ENCODE data around the gene CARM1.
A peak's percentile ranks its signal among the peaks of the same experiment; 100 is the strongest.
"Not testable (repeated sequence)": the region's sequence is repeated elsewhere in the genome, so short reads cannot be mapped to it uniquely, and the experiment has no call there.

CARM1 gene

GRCh38 chr19:10928563-10929401 is 57.4 kb downstream of the CARM1 start, which contains the start of the genes TIMM29 and YIPF2:
Gene TIMM29, plus strand, starts transcription at chr19:10928811. Its CDS starts 12 bp downstream, at chr19:10928823.
Gene YIPF2, minus strand, starts transcription at chr19:10928639. Its CDS starts 229 bp downstream, at chr19:10928410.
- peak; percentile 90 for DNase-seq (ENCODE audit: low spot score)

- DNase-seq (ENCODE audit: low spot score), result no peak
These were observed 58.0 kb downstream of the CARM1 start for GRCh38 chr19:10929402-10929794.

GRCh38 chr19:10935371-10936059 is 64.2 kb downstream of the CARM1 start:
- no peak for DNase-seq (ENCODE audit: low spot score)

GRCh38 chr19:10936661-10937084 is 65.3 kb downstream of the CARM1 start:
- peak; percentile 57 for DNase-seq (ENCODE audit: low spot score)

- DNase-seq (ENCODE audit: low spot score), result not testable (repeated sequence)
These were observed 70.3 kb downstream of the CARM1 start for GRCh38 chr19:10941649-10942048.

GRCh38 chr19:10943412-10943811 is 72.1 kb downstream of the CARM1 start:
- DNase-seq (ENCODE audit: low spot score), result not testable (repeated sequence)

- no peak for DNase-seq (ENCODE audit: low spot score)
These were observed 73.9 kb downstream of the CARM1 start for GRCh38 chr19:10945264-10945663.

GRCh38 chr19:10946958-10947657 is 75.8 kb downstream of the CARM1 start:
- DNase-seq (ENCODE audit: low spot score), result no peak

GRCh38 chr19:10952809-10953208 is 81.5 kb downstream of the CARM1 start:
- no peak for DNase-seq (ENCODE audit: low spot score)

GRCh38 chr19:10959277-10959968 is 88.1 kb downstream of the CARM1 start:
- not testable (repeated sequence) for DNase-seq (ENCODE audit: low spot score)

GRCh38 chr19:10960314-10961072 is 89.1 kb downstream of the CARM1 start, which contains the start of gene SMARCA4:
Gene SMARCA4, plus strand, starts transcription at chr19:10961030. Its CDS starts 23,122 bp downstream, at chr19:10984152.
- DNase-seq (ENCODE audit: low spot score), result peak; percentile 100

GRCh38 chr19:10961073-10961860 is 89.9 kb downstream of the CARM1 start:
- DNase-seq (ENCODE audit: low spot score), result peak; percentile 43

- no peak for DNase-seq (ENCODE audit: low spot score)
These were observed 91.5 kb downstream of the CARM1 start for GRCh38 chr19:10962863-10963262.

GRCh38 chr19:10963865-10964264 is 92.5 kb downstream of the CARM1 start:
- no peak for DNase-seq (ENCODE audit: low spot score)

- no peak for DNase-seq (ENCODE audit: low spot score)
These were observed 93.5 kb downstream of the CARM1 start for GRCh38 chr19:10964903-10965302.

- no peak for DNase-seq (ENCODE audit: low spot score)
These were observed 94.0 kb downstream of the CARM1 start for GRCh38 chr19:10965398-10965797.

- DNase-seq (ENCODE audit: low spot score), result no peak
These were observed 95.5 kb downstream of the CARM1 start for GRCh38 chr19:10966809-10967208.

GRCh38 chr19:10968527-10969135 is 97.3 kb downstream of the CARM1 start:
- DNase-seq (ENCODE audit: low spot score), result peak; percentile 58

- no peak for DNase-seq (ENCODE audit: low spot score)
These were observed 99.9 kb downstream of the CARM1 start for GRCh38 chr19:10971107-10971726.

Measured in germinal center (tissue), 1 donor.